ENCODE results near the gene MYH7B.
A peak's percentile ranks its signal among the peaks of the same experiment; 100 is the strongest.

MYH7B gene

DNA sequence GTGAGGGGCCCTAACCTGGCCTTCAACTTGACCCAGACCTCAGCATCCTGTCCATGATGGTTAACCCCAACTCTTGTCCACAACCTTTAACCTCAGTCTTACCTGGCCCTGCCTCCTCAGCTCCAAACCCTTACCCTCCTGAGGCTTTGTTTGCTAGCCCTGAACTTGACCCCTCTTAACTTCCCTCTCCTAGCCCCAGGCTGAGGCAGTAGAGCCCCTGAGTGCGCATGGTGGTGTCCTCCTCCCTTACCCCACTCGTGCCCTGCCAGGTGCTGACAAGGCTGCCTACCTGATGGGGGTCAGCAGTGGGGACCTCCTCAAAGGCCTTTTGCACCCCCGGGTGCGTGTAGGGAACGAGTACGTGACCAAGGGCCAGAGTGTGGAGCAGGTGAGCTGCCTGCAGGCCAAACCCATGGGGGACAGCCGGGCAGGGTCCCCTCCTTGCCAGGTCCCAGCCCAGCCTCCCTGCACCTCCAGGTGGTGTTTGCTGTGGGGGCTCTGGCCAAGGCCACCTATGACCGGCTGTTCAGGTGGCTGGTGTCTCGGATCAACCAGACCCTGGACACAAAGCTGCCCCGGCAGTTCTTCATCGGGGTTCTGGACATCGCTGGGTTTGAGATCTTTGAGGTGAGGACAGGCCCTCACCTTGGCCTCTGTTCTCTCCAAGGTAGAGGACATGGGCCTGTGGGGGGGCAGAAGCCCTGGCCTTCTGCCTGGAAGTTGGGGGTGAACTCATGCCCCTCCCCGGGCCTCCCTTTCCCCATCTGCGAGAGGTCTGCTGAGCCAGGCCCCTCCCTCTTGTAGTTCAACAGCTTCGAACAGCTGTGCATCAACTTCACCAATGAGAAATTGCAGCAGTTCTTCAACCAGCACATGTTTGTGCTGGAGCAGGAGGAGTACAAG lies 31.9 kb downstream of the MYH7B start:
- H3K4me3 ChIP-seq (ENCODE audit: low read length), result no peak overlapping the region

DNA sequence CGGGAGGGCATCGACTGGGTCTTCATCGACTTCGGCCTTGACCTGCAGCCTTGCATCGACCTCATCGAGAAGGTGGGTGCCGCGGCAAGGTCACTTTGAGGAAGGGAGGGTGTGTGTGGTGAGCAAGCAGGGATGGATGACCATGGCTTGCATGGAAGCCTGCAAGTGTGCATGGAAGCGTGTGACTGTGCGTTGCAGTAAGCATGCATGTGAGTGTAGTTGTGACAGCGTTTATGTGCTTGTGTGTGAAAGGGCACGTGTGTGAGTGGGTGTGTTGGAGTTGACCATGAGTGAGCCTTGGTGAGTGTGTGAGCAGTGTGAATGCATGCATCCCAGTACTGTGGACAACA lies 32.5 kb downstream of the MYH7B start:
- DNase-seq (ENCODE audit: low read depth, low spot score), result no peak

More for the DNA sequence above, 31.9 kb downstream of the MYH7B start:
- DNase-seq (ENCODE audit: low read depth, low spot score), result no peak

GRCh38 chr20:34989118-34989517 lies 33.5 kb downstream of the MYH7B start:
- DNase-seq (ENCODE audit: low read depth, low spot score), result no peak
- no peak overlapping the region for H3K4me3 ChIP-seq (ENCODE audit: low read length)

More for the DNA sequence above, 32.5 kb downstream of the MYH7B start:
- no peak overlapping the region for H3K4me3 ChIP-seq (ENCODE audit: low read length)

- H3K4me3 ChIP-seq (ENCODE audit: low read length), result no peak overlapping the region
- no peak for DNase-seq (ENCODE audit: low read depth, low spot score)
Observed at GRCh38 chr20:34989670-34990069, 34.0 kb downstream of the MYH7B start.

GRCh38 chr20:34990231-34990630 lies 34.6 kb downstream of the MYH7B start:
- DNase-seq (ENCODE audit: low read depth, low spot score), result no peak
- H3K4me3 ChIP-seq (ENCODE audit: low read length), result no peak overlapping the region

GRCh38 chr20:34990661-34991214 lies 35.1 kb downstream of the MYH7B start:
- DNase-seq (ENCODE audit: low read depth, low spot score), result no peak
- H3K4me3 ChIP-seq (ENCODE audit: low read length), result no peak overlapping the region

DNA sequence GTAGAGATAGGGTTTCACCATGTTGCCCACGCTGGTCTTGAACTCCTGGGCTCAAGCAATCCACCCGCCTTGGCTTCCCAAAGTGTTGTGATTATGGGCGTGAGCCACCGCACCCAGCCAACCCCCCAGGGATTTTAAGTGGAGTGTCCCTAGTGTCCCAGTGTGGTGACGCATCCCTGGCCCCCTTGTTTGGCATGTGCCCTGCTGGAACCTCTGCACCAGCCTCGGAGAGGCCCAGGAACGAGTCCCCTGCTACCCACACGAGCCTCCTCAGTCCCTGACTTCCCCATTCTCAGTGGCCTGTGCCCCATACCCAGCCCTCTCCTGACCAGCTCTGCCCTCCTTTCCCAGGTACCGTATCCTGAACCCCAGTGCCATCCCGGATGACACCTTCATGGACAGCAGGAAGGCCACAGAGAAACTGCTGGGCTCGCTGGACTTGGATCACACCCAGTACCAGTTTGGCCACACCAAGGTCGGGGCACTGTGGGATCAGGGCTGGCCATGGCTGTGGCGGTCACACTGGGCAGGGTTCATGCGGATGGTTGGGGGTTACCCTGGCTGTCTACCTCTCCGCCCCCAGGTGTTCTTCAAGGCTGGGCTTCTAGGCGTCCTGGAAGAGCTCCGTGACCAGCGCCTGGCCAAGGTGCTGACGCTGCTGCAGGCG lies 37.2 kb downstream of the MYH7B start:
- DNase-seq (ENCODE audit: low read depth, low spot score), result no peak

DNA sequence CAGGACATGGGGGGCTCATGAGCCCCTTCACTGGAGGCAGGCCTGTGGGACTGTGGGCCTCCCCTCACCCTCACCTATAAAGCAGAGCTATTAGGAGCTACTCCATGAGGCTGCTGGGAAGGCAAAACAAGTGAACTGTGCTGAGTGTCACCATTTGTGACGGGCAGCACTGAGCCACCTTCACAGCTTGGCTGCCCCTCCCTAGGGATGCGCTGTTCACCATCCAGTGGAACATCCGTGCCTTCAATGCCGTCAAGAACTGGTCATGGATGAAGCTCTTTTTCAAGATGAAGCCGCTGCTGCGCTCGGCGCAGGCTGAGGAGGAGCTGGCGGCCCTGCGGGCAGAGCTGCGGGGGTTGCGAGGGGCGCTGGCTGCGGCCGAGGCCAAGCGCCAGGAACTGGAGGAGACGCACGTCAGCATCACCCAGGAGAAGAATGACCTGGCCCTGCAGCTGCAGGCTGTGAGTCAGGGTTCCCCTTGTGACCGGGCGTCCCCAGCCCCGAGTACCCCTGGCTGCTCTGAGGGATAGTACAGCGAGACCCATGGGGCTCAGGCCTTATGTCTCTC lies 38.4 kb downstream of the MYH7B start:
- no peak for DNase-seq (ENCODE audit: low read depth, low spot score)
- no peak overlapping the region for H3K4me3 ChIP-seq (ENCODE audit: low read length)

More for the DNA sequence above, 37.2 kb downstream of the MYH7B start:
- no peak overlapping the region for H3K4me3 ChIP-seq (ENCODE audit: low read length)

GRCh38 chr20:34994509-34995131 lies 39.0 kb downstream of the MYH7B start:
- H3K4me3 ChIP-seq (ENCODE audit: low read length), result no peak overlapping the region
- no peak for DNase-seq (ENCODE audit: low read depth, low spot score)

- no peak overlapping the region for H3K4me3 ChIP-seq (ENCODE audit: low read length)
- DNase-seq (ENCODE audit: low read depth, low spot score), result no peak
Observed at GRCh38 chr20:34995192-34995591, 39.5 kb downstream of the MYH7B start.

DNA sequence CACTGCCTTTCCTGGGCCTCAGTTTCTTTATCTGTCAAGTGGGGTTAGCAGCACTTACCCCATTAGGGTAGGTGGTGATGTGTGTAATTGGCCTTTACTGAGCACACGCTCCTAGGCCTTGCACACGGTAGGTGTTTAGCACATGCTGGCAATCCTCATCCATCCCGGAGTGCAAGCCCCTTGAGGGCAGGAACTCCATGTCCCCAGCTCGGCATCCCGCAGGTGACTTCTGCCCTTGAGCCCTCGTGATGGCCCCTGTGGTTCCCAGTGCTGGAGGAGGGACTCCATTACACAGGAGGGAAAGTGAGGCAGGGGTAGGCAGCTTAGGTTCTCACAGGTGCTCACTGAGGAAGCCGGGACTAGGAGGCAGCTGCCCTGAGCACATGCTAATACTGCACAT lies 40.0 kb downstream of the MYH7B start:
- no peak for DNase-seq (ENCODE audit: low read depth, low spot score)
- no peak overlapping the region for H3K4me3 ChIP-seq (ENCODE audit: low read length)

GRCh38 chr20:34996243-34997028 lies 40.8 kb downstream of the MYH7B start:
- H3K4me3 ChIP-seq (ENCODE audit: low read length), result no peak overlapping the region
- DNase-seq (ENCODE audit: low read depth, low spot score), result peak; percentile 46

- DNase-seq (ENCODE audit: low read depth, low spot score), result no peak
- H3K4me3 ChIP-seq (ENCODE audit: low read length), result no peak overlapping the region
Observed at GRCh38 chr20:34997131-34997561, 41.5 kb downstream of the MYH7B start.

GRCh38 chr20:34997774-34998173 lies 42.1 kb downstream of the MYH7B start:
- H3K4me3 ChIP-seq (ENCODE audit: low read length), result no peak overlapping the region
- DNase-seq (ENCODE audit: low read depth, low spot score), result no peak

DNA sequence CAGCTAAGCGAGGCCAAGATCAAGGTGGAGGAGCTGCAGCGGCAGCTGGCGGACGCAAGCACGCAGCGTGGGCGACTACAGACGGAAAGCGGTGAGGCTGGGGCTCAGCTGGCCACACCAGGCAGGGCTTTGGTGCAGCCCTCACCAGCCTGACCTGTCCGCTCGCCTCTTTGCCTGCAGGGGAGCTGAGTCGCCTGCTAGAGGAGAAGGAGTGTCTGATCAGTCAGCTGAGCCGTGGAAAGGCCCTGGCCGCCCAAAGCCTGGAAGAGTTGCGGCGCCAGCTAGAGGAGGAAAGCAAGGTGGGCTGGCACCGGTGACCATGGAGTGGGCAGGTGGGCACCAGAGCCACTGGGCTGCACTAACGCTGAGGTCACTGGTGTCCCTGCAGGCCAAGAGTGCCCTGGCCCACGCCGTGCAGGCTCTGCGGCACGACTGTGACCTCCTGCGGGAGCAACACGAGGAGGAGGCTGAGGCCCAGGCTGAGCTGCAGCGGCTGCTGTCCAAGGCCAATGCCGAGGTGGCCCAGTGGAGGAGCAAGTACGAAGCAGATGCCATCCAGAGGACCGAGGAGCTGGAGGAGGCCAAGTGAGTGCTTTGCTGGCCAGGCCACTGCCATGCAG lies 42.8 kb downstream of the MYH7B start:
- no peak overlapping the region for H3K4me3 ChIP-seq (ENCODE audit: low read length)
- DNase-seq (ENCODE audit: low read depth, low spot score), result no peak

GRCh38 chr20:34999021-34999451 lies 43.4 kb downstream of the MYH7B start:
- no peak overlapping the region for H3K4me3 ChIP-seq (ENCODE audit: low read length)
- no peak for DNase-seq (ENCODE audit: low read depth, low spot score)

DNA sequence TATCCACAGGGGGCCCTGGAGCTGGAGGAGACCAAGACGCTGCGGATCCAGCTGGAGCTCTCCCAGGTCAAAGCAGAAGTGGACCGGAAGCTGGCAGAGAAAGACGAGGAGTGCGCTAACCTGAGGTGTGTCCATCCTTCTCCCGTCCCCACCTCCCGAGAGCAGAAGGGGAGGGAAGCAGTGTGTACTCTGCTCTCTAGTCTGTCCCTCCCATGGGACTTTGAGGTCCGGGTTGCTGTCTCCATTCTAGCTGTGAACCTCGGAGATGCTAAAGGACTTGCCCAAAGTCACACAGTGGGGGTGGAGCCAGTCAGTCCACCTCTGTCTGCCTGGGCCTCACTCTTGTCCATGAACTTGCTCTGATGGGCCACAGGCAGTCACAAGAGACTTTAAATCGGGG lies 44.1 kb downstream of the MYH7B start:
- no peak overlapping the region for H3K4me3 ChIP-seq (ENCODE audit: low read length)
- DNase-seq (ENCODE audit: low read depth, low spot score), result no peak

- H3K4me3 ChIP-seq (ENCODE audit: low read length), result no peak overlapping the region
- DNase-seq (ENCODE audit: low read depth, low spot score), result no peak
Observed at GRCh38 chr20:35000311-35000921, 44.7 kb downstream of the MYH7B start.

All from Jurkat, Clone E6-1 (cell line).